Activated naive CD4-positive, alpha-beta T cell treated with anti-CD3 and anti-CD28 coated beads, Interleukin-2, amount 10 ng/mL, durations not matched to agents 7 days and 5 days (primary cell): ENCODE results near the gene NFILZ.
A peak's percentile ranks its signal among the peaks of the same experiment; 100 is the strongest.

Experiments used
- CTCF ChIA-PET: fragments of 350-600 bp; sonication (Branson Sonifier 250); formaldehyde crosslinking; loops from one replicate; lab custom pipeline; 2021; ENCODE audit warnings: antibody characterized with exemption; lab: Charles Lee
- DNase-seq: peaks from one replicate; pipeline ENCODE4 v3.0.0-alpha.2; 2020
- H3K27ac Mint-ChIP-seq: one replicate; pipeline ENCODE4 v1.8.0; 2021; ENCODE audit warnings: mild to moderate bottlenecking, moderate library complexity, mixed read lengths
- H3K27me3 Mint-ChIP-seq: one replicate; pipeline ENCODE4 v1.8.0; 2021; ENCODE audit warnings: mild to moderate bottlenecking, mixed read lengths
- H3K36me3 Mint-ChIP-seq: one replicate; pipeline ENCODE4 v1.8.0; 2021; ENCODE audit warnings: mixed read lengths
- H3K4me1 Mint-ChIP-seq: one replicate; pipeline ENCODE4 v1.8.0; 2021; ENCODE audit warnings: mixed read lengths
- H3K4me3 Mint-ChIP-seq: one replicate; pipeline ENCODE4 v1.8.0; 2021; ENCODE audit warnings: mild to moderate bottlenecking, moderate library complexity, mixed read lengths
- H3K9me3 Mint-ChIP-seq: one replicate; pipeline ENCODE4 v1.8.0; 2021; ENCODE audit warnings: mixed read lengths

NFILZ gene

GRCh38 chr19:8641908-8642547 is 11.6 kb downstream of the NFILZ start:
- CTCF ChIA-PET: interaction anchor here (0.6 to 2.7 kb wide), 7 partner anchors 9 to 61 kb away, joined by 3 to 16 read pairs (median 3); no protein-coding TSS in a partner anchor
- no peak overlapping the region for H3K27ac Mint-ChIP-seq
- peaks cover 3% of the 10 kb centered on the region for H3K4me1 Mint-ChIP-seq
- DNase-seq: peak; percentile 37
- no peak overlapping the region for H3K4me3 Mint-ChIP-seq
- peaks cover 7% of the 10 kb centered on the region for H3K9me3 Mint-ChIP-seq
- H3K27me3 Mint-ChIP-seq: peaks cover 58% of the 10 kb centered on the region
- H3K36me3 Mint-ChIP-seq: no peaks in the 10 kb centered on the region

- no peak overlapping the region for H3K4me3 Mint-ChIP-seq
- peaks cover 53% of the 10 kb centered on the region for H3K27me3 Mint-ChIP-seq
- CTCF ChIA-PET: interaction anchor here (2.7 kb wide), 1 partner anchor 12 kb away, joined by 16 read pairs; no protein-coding TSS in a partner anchor
- no peak overlapping the region for H3K27ac Mint-ChIP-seq
- H3K9me3 Mint-ChIP-seq: peaks cover 7% of the 10 kb centered on the region
- no peaks in the 10 kb centered on the region for H3K36me3 Mint-ChIP-seq
- H3K4me1 Mint-ChIP-seq: peaks cover 3% of the 10 kb centered on the region
- DNase-seq: no peak
These were observed 12.1 kb downstream of the NFILZ start for GRCh38 chr19:8642561-8642960.

- CTCF ChIA-PET: interaction anchor here (1.2 to 2.8 kb wide), 2 partner anchors 11 to 62 kb away, joined by 3 to 8 read pairs; no protein-coding TSS in a partner anchor
- peaks cover 7% of the 10 kb centered on the region for H3K9me3 Mint-ChIP-seq
- H3K27ac Mint-ChIP-seq: no peak overlapping the region
- DNase-seq: no peak
- H3K36me3 Mint-ChIP-seq: no peaks in the 10 kb centered on the region
- no peaks in the 10 kb centered on the region for H3K4me1 Mint-ChIP-seq
- no peak overlapping the region for H3K4me3 Mint-ChIP-seq
- H3K27me3 Mint-ChIP-seq: peaks cover 45% of the 10 kb centered on the region
These were observed 13.6 kb downstream of the NFILZ start for GRCh38 chr19:8643860-8644653.

- peaks cover 52% of the 10 kb centered on the region for H3K27me3 Mint-ChIP-seq
- H3K36me3 Mint-ChIP-seq: no peaks in the 10 kb centered on the region
- peaks cover 11% of the 10 kb centered on the region for H3K4me1 Mint-ChIP-seq
These were observed 17.8 kb downstream of the NFILZ start for GRCh38 chr19:8648240-8648639.

GRCh38 chr19:8654591-8655339 is 24.3 kb downstream of the NFILZ start:
- peaks cover 60% of the 10 kb centered on the region for H3K27me3 Mint-ChIP-seq
- DNase-seq: peak; percentile 75
- no peaks in the 10 kb centered on the region for H3K9me3 Mint-ChIP-seq
- H3K36me3 Mint-ChIP-seq: no peaks in the 10 kb centered on the region
- peak overlapping the region; percentile 11 for H3K27ac Mint-ChIP-seq
- H3K4me3 Mint-ChIP-seq: no peak overlapping the region
- CTCF ChIA-PET: interaction anchor here (0.6 to 7.1 kb wide), 15 partner anchors 9 to 1567 kb away, joined by 3 to 98 read pairs (median 5); no protein-coding TSS in a partner anchor
- H3K4me1 Mint-ChIP-seq: peaks cover 38% of the 10 kb centered on the region

More at GRCh38 chr19:8648240-8648639, 17.8 kb downstream of the NFILZ start:
- CTCF ChIA-PET: interaction anchor here (1.2 kb wide), 1 partner anchor 45 kb away, joined by 3 read pairs; no protein-coding TSS in a partner anchor
- Mint-ChIP-seq H3K4me3 (no peak overlapping the region), H3K9me3 (no peaks in the 10 kb centered on the region), H3K27ac (no peak overlapping the region)
- no peak for DNase-seq

GRCh38 chr19:8655340-8655709 is 24.9 kb downstream of the NFILZ start:
- H3K36me3 Mint-ChIP-seq: no peaks in the 10 kb centered on the region
- CTCF ChIA-PET: interaction anchor here (0.6 to 7.1 kb wide), 9 partner anchors 9 to 46 kb away, joined by 3 to 98 read pairs (median 6); no protein-coding TSS in a partner anchor
- peak; percentile 58 for DNase-seq
- H3K9me3 Mint-ChIP-seq: no peaks in the 10 kb centered on the region
- H3K4me3 Mint-ChIP-seq: no peak overlapping the region
- H3K4me1 Mint-ChIP-seq: peaks cover 33% of the 10 kb centered on the region
- H3K27me3 Mint-ChIP-seq: peaks cover 61% of the 10 kb centered on the region
- H3K27ac Mint-ChIP-seq: no peak overlapping the region

- Mint-ChIP-seq H3K36me3 (no peaks in the 10 kb centered on the region), H3K4me1 (peaks cover 41% of the 10 kb centered on the region), H3K27ac (peak overlapping the region; percentile 55), H3K27me3 (peaks cover 62% of the 10 kb centered on the region), H3K9me3 (peaks cover 2% of the 10 kb centered on the region), H3K4me3 (no peak overlapping the region)
- CTCF ChIA-PET: interaction anchor here (7.1 kb wide), 1 partner anchor 36 kb away, joined by 98 read pairs; no protein-coding TSS in a partner anchor
- DNase-seq: no peak
These were observed 27.4 kb downstream of the NFILZ start for GRCh38 chr19:8657869-8658268.

- Mint-ChIP-seq H3K4me1 (peaks cover 57% of the 10 kb centered on the region), H3K27me3 (peaks cover 66% of the 10 kb centered on the region), H3K9me3 (peaks cover 2% of the 10 kb centered on the region), H3K4me3 (no peak overlapping the region), H3K27ac (no peak overlapping the region), H3K36me3 (no peaks in the 10 kb centered on the region)
- no peak for DNase-seq
- CTCF ChIA-PET: interaction anchor here (7.1 kb wide), 1 partner anchor 34 kb away, joined by 98 read pairs; no protein-coding TSS in a partner anchor
These were observed 29.5 kb downstream of the NFILZ start for GRCh38 chr19:8659905-8660304.

GRCh38 chr19:8662263-8662662 is 31.8 kb downstream of the NFILZ start:
- CTCF ChIA-PET: no interaction called here
- DNase-seq: no peak
- Mint-ChIP-seq H3K27me3 (peaks cover 45% of the 10 kb centered on the region), H3K36me3 (no peaks in the 10 kb centered on the region), H3K4me3 (no peak overlapping the region), H3K4me1 (peaks cover 60% of the 10 kb centered on the region), H3K9me3 (peaks cover 2% of the 10 kb centered on the region), H3K27ac (peak overlapping the region; percentile 70)

GRCh38 chr19:8663920-8664670 is 33.7 kb downstream of the NFILZ start:
- CTCF ChIA-PET: interaction anchor here (0.7 to 1.3 kb wide), 4 partner anchors 9 to 83 kb away, joined by 3 to 5 read pairs (median 4); no protein-coding TSS in a partner anchor
- Mint-ChIP-seq H3K4me3 (no peak overlapping the region), H3K4me1 (peaks cover 67% of the 10 kb centered on the region), H3K9me3 (peaks cover 8% of the 10 kb centered on the region), H3K36me3 (peaks cover 2% of the 10 kb centered on the region), H3K27ac (peak overlapping the region; percentile 37), H3K27me3 (peaks cover 34% of the 10 kb centered on the region)
- DNase-seq: peak; percentile 71

GRCh38 chr19:8664671-8665057 is 34.2 kb downstream of the NFILZ start:
- Mint-ChIP-seq H3K9me3 (peaks cover 8% of the 10 kb centered on the region), H3K27me3 (peaks cover 31% of the 10 kb centered on the region), H3K36me3 (peaks cover 4% of the 10 kb centered on the region), H3K4me1 (peaks cover 70% of the 10 kb centered on the region), H3K4me3 (no peak overlapping the region), H3K27ac (peak overlapping the region; percentile 31)
- DNase-seq: no peak
- CTCF ChIA-PET: interaction anchor here (0.9 to 1.3 kb wide), 3 partner anchors 9 to 83 kb away, joined by 3 to 5 read pairs (median 4); no protein-coding TSS in a partner anchor

- Mint-ChIP-seq H3K36me3 (peaks cover 4% of the 10 kb centered on the region), H3K4me3 (peak overlapping the region; percentile 3), H3K27me3 (peaks cover 30% of the 10 kb centered on the region), H3K27ac (peak overlapping the region; percentile 79), H3K9me3 (peaks cover 8% of the 10 kb centered on the region), H3K4me1 (peaks cover 78% of the 10 kb centered on the region)
- no peak for DNase-seq
- CTCF ChIA-PET: interaction anchor here (1.0 to 1.3 kb wide), 2 partner anchors 28 to 84 kb away, joined by 4 to 5 read pairs; no protein-coding TSS in a partner anchor
These were observed 35.2 kb downstream of the NFILZ start for GRCh38 chr19:8665468-8666213.
